NCI-H1417 (cell line): ENCODE results near the gene ATXN2L.
A peak's percentile ranks its signal among the peaks of the same experiment; 100 is the strongest.

Source experiments
- DNase-seq, 3 experiments: peaks; one replicate each; lab custom pipeline; 2025; lab: John Stamatoyannopoulos, UW

The ATXN2L gene

DNA sequence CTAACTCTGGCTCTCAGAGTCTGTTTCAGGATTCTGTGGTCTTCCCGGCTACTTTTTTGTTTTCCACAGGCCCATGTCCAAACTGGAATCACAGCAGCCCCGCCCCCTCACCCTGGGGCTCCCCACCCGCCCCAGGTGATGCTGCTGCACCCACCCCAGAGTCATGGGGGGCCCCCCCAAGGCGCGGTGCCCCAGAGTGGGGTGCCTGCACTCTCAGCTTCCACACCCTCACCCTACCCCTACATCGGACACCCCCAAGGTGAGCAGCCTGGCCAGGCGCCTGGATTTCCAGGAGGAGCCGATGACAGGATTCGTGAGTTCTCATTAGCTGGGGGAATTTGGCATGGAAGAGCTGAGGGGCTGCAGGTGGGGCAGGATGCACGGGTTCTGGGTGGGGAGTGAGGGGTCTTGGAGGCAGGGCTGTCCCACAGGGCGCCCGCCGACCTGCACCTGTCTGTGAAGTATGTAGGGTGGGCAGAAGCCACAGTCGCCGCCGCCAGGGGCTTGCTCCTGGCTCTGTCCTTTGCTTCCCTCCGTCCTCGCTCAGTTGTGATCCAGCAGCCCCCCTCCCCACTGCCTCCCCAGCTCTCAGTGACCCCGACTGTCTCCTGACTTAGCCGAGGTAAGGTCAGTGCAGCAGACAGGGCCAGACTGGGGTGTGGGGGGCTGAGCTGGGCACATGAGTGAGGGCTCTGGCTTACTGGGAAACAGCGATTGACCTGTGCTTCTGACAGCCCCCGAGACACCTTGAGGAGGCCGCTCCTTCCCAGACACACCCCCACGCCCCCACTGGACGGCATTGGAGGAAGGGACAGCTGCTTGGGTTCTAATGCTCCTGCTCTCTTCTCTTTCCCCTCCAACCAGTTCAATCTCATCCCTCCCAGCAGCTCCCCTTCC is 13.3 kb downstream of the ATXN2L start:
- DNase-seq, result no peak

DNA sequence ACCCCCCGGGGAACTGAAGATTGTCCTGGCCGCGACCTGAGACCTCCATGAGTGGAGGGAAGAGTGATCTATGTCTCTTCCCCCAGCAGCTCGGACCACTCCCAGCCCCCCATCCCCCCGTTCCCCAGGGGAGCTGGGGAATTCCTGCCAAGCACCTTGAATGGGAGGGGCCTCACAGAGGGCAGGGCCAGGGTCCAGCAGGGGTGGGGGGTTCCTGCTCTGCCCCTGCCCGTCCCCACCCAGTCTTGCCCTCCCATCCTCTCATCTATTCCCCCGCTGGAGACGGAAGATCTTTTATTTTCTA is 13.9 kb downstream of the ATXN2L start:
- DNase-seq, result no peak

GRCh38 chr16:28837672-28838557 is 15.1 kb downstream of the ATXN2L start:
- DNase-seq, result no peak

GRCh38 chr16:28838558-28838918 is 15.7 kb downstream of the ATXN2L start:
- DNase-seq, result no peak

- no peak for DNase-seq
These were observed 16.3 kb downstream of the ATXN2L start for GRCh38 chr16:28839004-28839639.

GRCh38 chr16:28839899-28840298 is 17.1 kb downstream of the ATXN2L start:
- DNase-seq, result no peak

DNA sequence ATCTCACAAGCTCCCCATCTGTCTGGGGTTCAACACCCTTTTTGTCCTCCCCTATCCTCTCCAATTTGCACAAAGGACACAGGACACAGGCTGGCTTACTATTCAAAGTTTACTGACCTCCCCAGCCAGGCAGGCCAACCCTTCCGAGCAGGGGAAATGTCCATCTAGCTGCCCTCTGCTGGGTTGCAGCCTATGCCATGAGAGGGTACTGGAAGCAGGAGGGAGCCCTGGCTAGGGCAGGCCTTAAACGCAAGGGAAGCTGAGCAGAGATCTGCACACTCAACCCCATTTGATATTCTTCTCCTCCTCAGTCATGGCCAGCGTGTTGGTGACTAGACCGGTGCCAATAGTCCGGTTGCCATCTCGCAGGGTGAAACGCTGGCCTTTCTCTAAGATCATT is 19.9 kb downstream of the ATXN2L start:
- DNase-seq, result peak in 1 of 3 experiments; percentile 14

GRCh38 chr16:28843766-28844165 is 21.0 kb downstream of the ATXN2L start:
- no peak for DNase-seq

DNA sequence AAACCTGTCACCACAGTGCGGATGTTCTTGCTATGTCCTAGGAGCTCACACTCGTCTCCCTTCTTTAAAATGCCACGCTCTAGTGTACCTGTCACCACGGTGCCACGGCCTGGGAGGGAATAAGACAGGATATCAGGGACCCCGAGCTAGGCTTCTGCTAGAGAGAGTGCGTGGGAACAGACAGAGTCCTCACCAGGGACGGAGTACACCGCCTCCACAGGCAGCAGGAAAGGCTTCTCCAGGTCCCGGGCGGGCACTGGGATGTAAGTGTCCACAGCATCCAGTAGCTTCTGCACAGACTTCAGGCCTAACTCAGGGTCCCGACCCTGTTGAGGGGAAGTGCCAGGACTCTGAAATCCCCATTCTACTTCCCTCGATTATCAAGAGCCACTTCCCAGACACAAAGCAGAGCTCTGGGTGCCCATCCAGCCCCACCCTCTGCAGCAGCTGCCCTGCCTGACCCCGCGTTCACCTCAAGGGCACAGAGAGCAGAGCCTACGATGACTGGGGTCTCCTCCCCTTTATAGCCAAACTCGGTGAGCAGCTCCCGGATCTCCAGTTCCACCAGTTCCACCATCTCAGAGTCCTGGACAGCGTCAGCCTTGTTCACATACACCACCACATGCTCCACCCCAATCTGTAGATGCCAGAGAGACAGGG is 21.6 kb downstream of the ATXN2L start:
- DNase-seq, result peak in 1 of 3 experiments; percentile 18

DNA sequence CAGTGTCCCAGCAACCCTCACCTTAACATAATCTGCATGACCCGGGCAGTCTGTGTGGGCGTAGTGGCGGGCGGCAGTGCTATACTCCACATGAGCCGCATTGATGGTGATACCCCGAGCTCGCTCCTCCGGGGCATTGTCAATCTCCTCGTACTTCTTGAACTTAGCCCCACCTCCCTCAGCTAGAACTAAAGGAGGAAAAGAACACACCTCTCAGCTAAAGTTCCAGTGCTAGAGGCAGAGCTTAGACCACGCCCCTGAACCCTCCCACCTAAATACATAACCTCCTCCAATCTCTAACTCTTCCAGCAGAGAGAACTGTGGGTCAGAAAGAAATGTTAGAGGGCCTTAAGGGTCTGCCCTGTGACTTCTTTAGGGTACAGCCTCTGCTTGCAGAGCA is 22.5 kb downstream of the ATXN2L start:
- no peak for DNase-seq

DNA sequence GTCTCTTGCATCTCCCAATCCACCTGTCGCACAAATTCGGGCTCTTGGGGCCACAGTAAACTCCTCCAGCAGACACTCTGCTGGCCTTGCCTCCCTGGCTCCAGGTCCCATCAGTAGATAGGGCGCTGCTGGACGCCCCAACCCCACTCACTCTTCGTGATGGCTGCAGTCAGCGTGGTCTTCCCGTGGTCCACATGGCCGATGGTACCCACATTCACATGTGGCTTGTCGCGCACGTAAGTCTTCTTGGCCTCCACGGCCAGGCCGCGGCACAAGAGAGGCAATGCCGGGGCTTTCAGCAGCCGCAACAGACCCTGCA is 22.9 kb downstream of the ATXN2L start:
- DNase-seq, result no peak

- peak; percentile 90 to 99 (median 97) for DNase-seq
These were observed 23.5 kb downstream of the ATXN2L start, which contains the start of gene TUFM for GRCh38 chr16:28846080-28846932. Gene TUFM, minus strand, starts transcription at chr16:28846348. Its CDS starts 79 bp downstream, at chr16:28846269.

DNA sequence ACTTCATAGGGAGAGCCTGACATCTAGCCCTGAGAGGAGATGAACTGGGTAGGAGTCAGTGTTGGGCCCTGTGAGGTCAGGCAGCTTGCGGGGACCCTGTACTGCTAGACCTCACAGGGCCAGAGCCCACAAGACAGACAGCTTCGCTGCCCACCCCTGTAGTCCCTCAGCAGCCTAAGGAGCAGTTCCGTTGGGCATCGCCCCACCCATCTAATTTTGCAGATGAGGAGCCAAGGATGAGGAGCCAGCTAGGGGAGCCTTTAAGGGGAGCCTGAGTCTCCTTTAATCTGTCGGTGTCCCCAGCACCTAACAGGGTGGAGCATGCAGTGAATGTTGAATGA is 24.1 kb downstream of the ATXN2L start:
- peak in 1 of 3 experiments; percentile 38 for DNase-seq

DNA sequence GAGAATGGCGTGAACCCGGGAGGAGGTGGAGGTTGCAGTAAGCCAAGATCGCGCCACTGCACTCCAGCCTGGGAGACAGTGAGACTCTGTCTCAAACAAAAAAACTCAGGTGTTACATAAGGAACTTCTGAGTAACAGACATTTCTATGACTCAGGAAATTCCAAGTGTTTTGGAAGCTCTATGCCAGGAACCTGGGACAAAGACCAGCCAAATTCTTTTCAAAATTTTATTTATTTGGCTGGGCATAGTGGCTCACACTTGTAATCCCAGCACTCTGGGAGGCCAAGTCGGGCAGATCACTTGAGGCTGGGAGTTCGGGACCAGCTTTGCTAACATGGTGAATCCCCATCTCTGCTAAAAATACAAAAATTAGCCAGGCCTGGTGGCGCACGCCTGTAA is 35.6 kb downstream of the ATXN2L start:
- DNase-seq, result no peak

DNA sequence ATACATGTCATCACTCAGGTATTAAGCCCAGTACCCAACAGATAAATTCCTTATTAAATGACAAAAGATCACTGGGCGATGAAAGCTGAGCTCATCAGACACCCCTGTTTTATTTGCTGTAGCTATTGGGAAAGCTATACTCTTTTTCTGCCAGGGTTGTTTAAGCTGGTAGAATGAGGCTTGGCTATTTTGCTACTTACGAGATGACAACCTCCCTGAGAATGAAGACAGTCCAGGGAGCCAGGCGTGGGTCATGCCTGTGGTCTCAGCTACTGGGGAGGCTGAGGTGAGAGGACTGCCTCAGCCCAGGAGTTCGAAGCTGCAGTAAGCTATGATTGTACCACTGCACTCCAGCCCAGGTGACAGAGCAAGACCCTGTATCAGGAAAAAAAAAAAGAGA is 36.5 kb downstream of the ATXN2L start:
- no peak for DNase-seq

DNA sequence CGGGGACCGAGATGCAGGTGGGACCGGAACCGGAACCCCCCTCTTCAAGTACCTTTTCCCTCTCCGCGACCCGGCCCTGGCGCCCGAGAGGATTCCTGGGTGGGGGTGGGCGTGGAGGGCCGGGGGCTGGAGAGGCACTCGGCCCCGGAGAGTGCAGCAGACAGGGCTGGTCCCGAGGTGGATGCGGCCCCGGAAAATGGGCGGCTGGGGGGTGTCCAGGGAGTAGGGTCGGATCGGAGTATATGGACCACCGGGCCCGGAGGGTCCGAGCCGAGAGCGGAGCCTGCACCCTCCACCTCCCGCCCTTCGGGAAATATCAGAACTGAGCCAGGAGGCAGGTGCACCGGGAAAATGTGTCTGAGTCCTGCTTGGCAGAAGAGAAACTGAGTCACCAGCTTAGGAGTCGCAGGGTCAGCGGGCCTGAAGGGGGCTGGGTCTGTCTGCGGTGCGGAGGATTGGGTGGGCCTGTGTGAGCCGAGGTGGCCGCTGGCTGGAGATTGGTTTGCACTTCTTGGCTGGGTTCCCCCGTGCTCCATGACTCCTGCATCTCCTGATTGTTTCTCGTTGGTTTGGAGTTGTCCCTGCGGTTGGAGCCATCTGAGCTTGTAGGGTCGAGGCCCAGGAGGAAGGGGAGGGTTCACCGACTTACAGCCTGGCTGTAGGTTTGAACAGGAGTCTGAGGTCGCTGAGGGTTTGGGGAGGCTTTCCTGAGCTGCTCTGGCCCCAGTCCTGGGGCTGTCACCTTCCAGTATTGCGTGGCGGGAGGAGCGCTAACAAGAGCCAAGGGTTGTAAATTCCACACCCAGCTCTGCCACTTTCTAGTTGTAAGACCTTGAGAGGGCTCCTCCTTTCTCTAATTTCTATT is 41.4 kb downstream of the ATXN2L start:
- DNase-seq, result no peak

- no peak for DNase-seq
These were observed 42.3 kb downstream of the ATXN2L start for GRCh38 chr16:28865001-28865688.

- no peak for DNase-seq
These were observed 43.1 kb downstream of the ATXN2L start for GRCh38 chr16:28865722-28866453.

DNA sequence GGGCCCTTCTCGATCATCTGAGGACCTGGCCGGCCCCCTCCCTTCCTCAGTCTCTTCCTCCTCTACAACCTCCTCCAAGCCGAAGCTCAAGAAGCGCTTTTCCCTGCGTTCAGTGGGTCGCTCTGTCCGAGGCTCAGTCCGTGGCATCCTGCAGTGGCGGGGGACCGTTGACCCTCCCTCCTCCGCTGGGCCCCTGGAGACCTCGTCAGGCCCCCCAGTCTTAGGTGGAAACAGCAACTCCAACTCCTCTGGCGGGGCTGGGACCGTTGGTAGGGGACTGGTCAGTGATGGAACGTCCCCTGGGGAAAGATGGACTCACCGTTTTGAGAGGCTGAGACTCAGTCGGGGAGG is 43.6 kb downstream of the ATXN2L start:
- no peak for DNase-seq
